CD8-positive, alpha-beta memory T cell (primary cell): ENCODE measurements around the gene CLEC3B. TPM values are rescaled to one million over a fixed set of nuclear protein-coding genes. Genes with fewer than 3 reads are reported as not detected.
"Not testable (repeated sequence)": the region's sequence is repeated elsewhere in the genome, so short reads cannot be mapped to it uniquely, and the experiment has no call there.

Source experiments
- CTCF ChIA-PET: fragments of 350-600 bp; sonication (Branson Sonifier 250); formaldehyde crosslinking; loops from one replicate; lab custom pipeline; 2021; ENCODE audit warnings: antibody characterized with exemption; lab: Charles Lee
- POLR2A ChIA-PET: fragments of 350-600 bp; sonication (Branson Sonifier 250); formaldehyde crosslinking; loops from one replicate; lab custom pipeline; 2021; ENCODE audit warnings: antibody characterized with exemption; lab: Charles Lee
- DNase-seq, 5 donors: peaks; one replicate each; pipeline versions ENCODE4 v3.0.0 to v3.0.0-alpha.2; 2020 to 2022; ENCODE audit warnings: mixed read lengths in 1 of 5
- H3K27ac ChIP-seq: one replicate; pipeline ENCODE4 v1.7.0; 2013; ENCODE audit warnings: low read depth, mild to moderate bottlenecking, low read length, moderate library complexity
- H3K27me3 ChIP-seq: 2 replicates; pipeline ENCODE4 v1.7.0; 2013; ENCODE audit warnings: low read length, mild to moderate bottlenecking; ENCODE audit not compliant: insufficient read depth, poor library complexity, severe bottlenecking
- H3K36me3 ChIP-seq: 2 replicates; pipeline ENCODE4 v1.7.0; 2013; ENCODE audit warnings: mild to moderate bottlenecking, low read length, moderate library complexity; ENCODE audit not compliant: insufficient read depth
- H3K4me1 ChIP-seq: 2 replicates; pipeline ENCODE4 v1.7.0; 2013; ENCODE audit warnings: mild to moderate bottlenecking, low read length, moderate library complexity; ENCODE audit not compliant: insufficient read depth
- H3K4me3 ChIP-seq: 2 replicates; pipeline ENCODE4 v1.7.0; 2013; ENCODE audit warnings: mild to moderate bottlenecking, low read length
- H3K9me3 ChIP-seq: 2 replicates; pipeline ENCODE4 v1.7.0; 2013; ENCODE audit warnings: mild to moderate bottlenecking, low read length
- H3K27ac Mint-ChIP-seq, 8 donors: one replicate each; pipeline ENCODE4 v1.8.0; 2020 to 2021; ENCODE audit warnings: mixed read lengths in 8 of 8, mild to moderate bottlenecking in 6 of 8, inconsistent platforms in 3 of 8, moderate library complexity in 3 of 8
- H3K27me3 Mint-ChIP-seq, 2 donors: one replicate each; pipeline ENCODE4 v1.8.0; 2020 to 2021; ENCODE audit warnings: mixed read lengths in 2 of 2, mild to moderate bottlenecking in 1 of 2, moderate library complexity in 1 of 2
- H3K36me3 Mint-ChIP-seq, 3 donors: one replicate each; pipeline ENCODE4 v1.8.0; 2020 to 2021; ENCODE audit warnings: mixed read lengths in 3 of 3, inconsistent platforms in 1 of 3, mild to moderate bottlenecking in 1 of 3
- H3K4me1 Mint-ChIP-seq, 3 donors: one replicate each; pipeline ENCODE4 v1.8.0; 2020 to 2021; ENCODE audit warnings: mixed read lengths in 3 of 3, inconsistent platforms in 1 of 3, mild to moderate bottlenecking in 1 of 3
- H3K4me3 Mint-ChIP-seq, 7 donors: one replicate each; pipeline ENCODE4 v1.8.0; 2020 to 2021; ENCODE audit warnings: mixed read lengths in 7 of 7, mild to moderate bottlenecking in 6 of 7, moderate library complexity in 4 of 7, inconsistent platforms in 2 of 7
- H3K9me3 Mint-ChIP-seq, 5 donors: one replicate each; pipeline ENCODE4 v1.8.0; 2020 to 2022; ENCODE audit warnings: mixed read lengths in 5 of 5, mild to moderate bottlenecking in 3 of 5, moderate library complexity in 2 of 5, inconsistent platforms in 1 of 5
- polyA plus RNA-seq: library from polyadenylated mRNA; unstranded; fragments of 300-500 nt; fragmentation: Illumina TruSeq; gene quantifications from one replicate; pipeline ENCODE4 v1.2.3, GENCODE V29; 2021
- total RNA-seq, 2 experiments: library from RNA; stranded (reverse); gene quantifications; one replicate each; pipeline ENCODE4 v1.2.3, GENCODE V29; 2021

The CLEC3B gene
- total and polyA plus RNA-seq, 3 experiments from 2014 or later, result 0.24 TPM; not detected in 2

- Mint-ChIP-seq H3K27ac (no peak overlapping the region), H3K27me3 (peaks cover 6 to 35% of the 10 kb centered on the region in 2 donors), H3K4me3 (no peak overlapping the region), H3K9me3 (no peaks in the 10 kb centered on the region), H3K4me1 (peaks cover 3 to 12% (median 11%) of the 10 kb centered on the region in 3 donors), H3K36me3 (no peaks in the 10 kb centered on the region)
- Histone ChIP-seq H3K4me1 (peaks cover 10% of the 10 kb centered on the region), H3K9me3 (no peaks in the 10 kb centered on the region), H3K27ac (peak overlapping the region; percentile 64), H3K27me3 (no peaks in the 10 kb centered on the region), H3K4me3 (no peak overlapping the region), H3K36me3 (no peaks in the 10 kb centered on the region)
- ChIA-PET CTCF (no interaction called here), POLR2A (no interaction called here)
- no peak for DNase-seq
Observed at GRCh38 chr3:45065373-45065720, 39.2 kb downstream of the CLEC3B start.

GRCh38 chr3:45066109-45066801, 40.2 kb downstream of the CLEC3B start:
- Histone ChIP-seq H3K27me3 (no peaks in the 10 kb centered on the region), H3K4me1 (peaks cover 10% of the 10 kb centered on the region), H3K27ac (no peak overlapping the region), H3K4me3 (no peak overlapping the region), H3K9me3 (no peaks in the 10 kb centered on the region), H3K36me3 (no peaks in the 10 kb centered on the region)
- no peaks in the 10 kb centered on the region for H3K36me3 Mint-ChIP-seq
- H3K27me3 Mint-ChIP-seq, result peaks cover 8 to 35% of the 10 kb centered on the region in 2 donors
- DNase-seq, result no peak
- ChIA-PET POLR2A (no interaction called here), CTCF (no interaction called here)
- H3K4me1 Mint-ChIP-seq, result peaks cover 3 to 12% (median 11%) of the 10 kb centered on the region in 3 donors
- no peak overlapping the region for H3K4me3 Mint-ChIP-seq
- H3K9me3 Mint-ChIP-seq, result no peaks in the 10 kb centered on the region
- H3K27ac Mint-ChIP-seq, result no peak overlapping the region

- Mint-ChIP-seq H3K4me1 (peaks cover 3 to 12% (median 11%) of the 10 kb centered on the region in 3 donors), H3K27ac (no peak overlapping the region), H3K36me3 (no peaks in the 10 kb centered on the region), H3K9me3 (no peaks in the 10 kb centered on the region), H3K27me3 (peaks cover 8 to 35% of the 10 kb centered on the region in 2 donors), H3K4me3 (no peak overlapping the region)
- ChIA-PET POLR2A (no interaction called here), CTCF (no interaction called here)
- Histone ChIP-seq H3K4me1 (peaks cover 10% of the 10 kb centered on the region), H3K4me3 (no peak overlapping the region), H3K36me3 (no peaks in the 10 kb centered on the region), H3K9me3 (no peaks in the 10 kb centered on the region), H3K27me3 (no peaks in the 10 kb centered on the region), H3K27ac (no peak overlapping the region)
- no peak for DNase-seq
Observed at GRCh38 chr3:45067486-45067885, 41.4 kb downstream of the CLEC3B start.

- no peak overlapping the region for H3K4me3 Mint-ChIP-seq
- no peak overlapping the region for H3K27ac Mint-ChIP-seq
- ChIA-PET CTCF (no interaction called here), POLR2A (no interaction called here)
- H3K27ac ChIP-seq, result no peak overlapping the region
- DNase-seq, result no peak
- H3K4me3 ChIP-seq, result no peak overlapping the region
- H3K9me3 Mint-ChIP-seq, result no peaks in the 10 kb centered on the region
- H3K4me1 ChIP-seq, result peaks cover 10% of the 10 kb centered on the region
- H3K27me3 Mint-ChIP-seq, result peaks cover 8 to 35% of the 10 kb centered on the region in 2 donors
- no peaks in the 10 kb centered on the region for H3K9me3 ChIP-seq
- H3K4me1 Mint-ChIP-seq, result peaks cover 3 to 12% (median 11%) of the 10 kb centered on the region in 3 donors
- no peaks in the 10 kb centered on the region for H3K27me3 ChIP-seq
- H3K36me3 Mint-ChIP-seq, result no peaks in the 10 kb centered on the region
- no peaks in the 10 kb centered on the region for H3K36me3 ChIP-seq
Observed at GRCh38 chr3:45067941-45068340, 41.8 kb downstream of the CLEC3B start.

GRCh38 chr3:45071075-45071474, 45.0 kb downstream of the CLEC3B start:
- Histone ChIP-seq H3K36me3 (no peaks in the 10 kb centered on the region), H3K27ac (no peak overlapping the region), H3K9me3 (no peaks in the 10 kb centered on the region), H3K4me1 (no peaks in the 10 kb centered on the region), H3K27me3 (no peaks in the 10 kb centered on the region), H3K4me3 (no peak overlapping the region)
- H3K4me1 Mint-ChIP-seq, result no peaks in the 10 kb centered on the region
- ChIA-PET CTCF (no interaction called here), POLR2A (no interaction called here)
- DNase-seq, result no peak
- no peak overlapping the region for H3K27ac Mint-ChIP-seq
- H3K4me3 Mint-ChIP-seq, result no peak overlapping the region
- peaks cover 9 to 39% of the 10 kb centered on the region in 2 donors for H3K27me3 Mint-ChIP-seq
- H3K9me3 Mint-ChIP-seq, result no peaks in the 10 kb centered on the region
- peaks cover 0 to 5% (median 0%) of the 10 kb centered on the region in 3 donors for H3K36me3 Mint-ChIP-seq

GRCh38 chr3:45075821-45076625, 49.9 kb downstream of the CLEC3B start:
- Histone ChIP-seq H3K27me3 (no peaks in the 10 kb centered on the region), H3K27ac (no peak overlapping the region), H3K4me3 (no peak overlapping the region), H3K36me3 (no peaks in the 10 kb centered on the region), H3K9me3 (no peaks in the 10 kb centered on the region), H3K4me1 (no peaks in the 10 kb centered on the region)
- ChIA-PET POLR2A (no interaction called here), CTCF (interaction anchor here (1.2 kb wide), 1 partner anchor 34 kb away, joined by 3 read pairs; no protein-coding TSS in a partner anchor)
- Mint-ChIP-seq H3K27ac (no peak overlapping the region), H3K4me3 (no peak overlapping the region), H3K27me3 (peaks cover 13 to 26% of the 10 kb centered on the region in 2 donors), H3K36me3 (peaks cover 0 to 9% (median 0%) of the 10 kb centered on the region in 3 donors), H3K4me1 (no peaks in the 10 kb centered on the region), H3K9me3 (no peaks in the 10 kb centered on the region)
- no peak for DNase-seq

GRCh38 chr3:45078256-45078655, 52.2 kb downstream of the CLEC3B start:
- H3K4me3 Mint-ChIP-seq, CTCF ChIA-PET, H3K36me3 ChIP-seq, H3K4me1 Mint-ChIP-seq, H3K4me3 ChIP-seq, H3K9me3 Mint-ChIP-seq, H3K4me1 ChIP-seq, H3K9me3 ChIP-seq, H3K27ac ChIP-seq, H3K36me3 Mint-ChIP-seq, DNase-seq, POLR2A ChIA-PET, H3K27me3 ChIP-seq, H3K27ac Mint-ChIP-seq: not testable (repeated sequence)
- H3K27me3 Mint-ChIP-seq, result peaks cover 11 to 27% of the 10 kb centered on the region in 2 donors

- Mint-ChIP-seq H3K9me3 (no peaks in the 10 kb centered on the region), H3K4me1 (no peaks in the 10 kb centered on the region), H3K36me3 (peaks cover 0 to 7% (median 0%) of the 10 kb centered on the region in 3 donors), H3K27ac (no peak overlapping the region), H3K27me3 (peaks cover 11 to 25% of the 10 kb centered on the region in 2 donors), H3K4me3 (no peak overlapping the region)
- ChIA-PET POLR2A (no interaction called here), CTCF (no interaction called here)
- no peaks in the 10 kb centered on the region for H3K9me3 ChIP-seq
- DNase-seq, result no peak
- H3K27ac ChIP-seq, result no peak overlapping the region
- H3K4me1 ChIP-seq, result no peaks in the 10 kb centered on the region
- no peaks in the 10 kb centered on the region for H3K27me3 ChIP-seq
- no peaks in the 10 kb centered on the region for H3K36me3 ChIP-seq
- no peak overlapping the region for H3K4me3 ChIP-seq
Observed at GRCh38 chr3:45078910-45079522, 52.9 kb downstream of the CLEC3B start.
